MM.1S (cell line): ENCODE data around the gene C11orf54.

Experiments used
- EZH2phosphoT487 ChIP-seq: fragments of 300-600 bp; sonication (generic); IDR thresholded peaks from 2 replicates; pipeline ENCODE4 v1.6.1; 2018; ENCODE audit warnings: antibody characterized with exemption, low read length
- TF ChIP-seq, protein P1 (sequence below): fragments of 300-600 bp; sonication (generic); IDR thresholded peaks from 2 replicates; pipeline ENCODE4 v1.5.1; 2016; ENCODE audit warnings: antibody characterized with exemption, low read length, mixed read lengths

DNA sequence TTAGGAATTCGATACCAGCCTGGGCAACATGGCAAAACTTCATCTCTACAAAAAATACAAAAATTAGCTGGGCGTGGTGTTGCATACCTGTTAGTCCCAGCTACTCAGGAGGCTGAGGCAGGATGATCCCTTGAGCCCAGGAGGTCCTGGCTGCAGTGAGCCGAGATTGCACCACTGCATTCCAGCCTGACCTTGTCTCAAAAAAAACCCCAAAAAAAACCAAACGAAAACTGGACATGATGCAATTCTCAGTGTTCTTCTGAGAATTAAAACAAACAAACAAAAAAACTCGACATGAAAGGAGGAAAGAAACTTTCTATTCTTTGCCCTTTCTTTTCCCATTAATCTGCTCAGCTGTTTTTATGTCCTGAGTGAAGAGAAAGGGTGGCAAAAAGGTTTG, 50.0 kb downstream of the C11orf54 start:
- TF ChIP-seq, protein P1, sequence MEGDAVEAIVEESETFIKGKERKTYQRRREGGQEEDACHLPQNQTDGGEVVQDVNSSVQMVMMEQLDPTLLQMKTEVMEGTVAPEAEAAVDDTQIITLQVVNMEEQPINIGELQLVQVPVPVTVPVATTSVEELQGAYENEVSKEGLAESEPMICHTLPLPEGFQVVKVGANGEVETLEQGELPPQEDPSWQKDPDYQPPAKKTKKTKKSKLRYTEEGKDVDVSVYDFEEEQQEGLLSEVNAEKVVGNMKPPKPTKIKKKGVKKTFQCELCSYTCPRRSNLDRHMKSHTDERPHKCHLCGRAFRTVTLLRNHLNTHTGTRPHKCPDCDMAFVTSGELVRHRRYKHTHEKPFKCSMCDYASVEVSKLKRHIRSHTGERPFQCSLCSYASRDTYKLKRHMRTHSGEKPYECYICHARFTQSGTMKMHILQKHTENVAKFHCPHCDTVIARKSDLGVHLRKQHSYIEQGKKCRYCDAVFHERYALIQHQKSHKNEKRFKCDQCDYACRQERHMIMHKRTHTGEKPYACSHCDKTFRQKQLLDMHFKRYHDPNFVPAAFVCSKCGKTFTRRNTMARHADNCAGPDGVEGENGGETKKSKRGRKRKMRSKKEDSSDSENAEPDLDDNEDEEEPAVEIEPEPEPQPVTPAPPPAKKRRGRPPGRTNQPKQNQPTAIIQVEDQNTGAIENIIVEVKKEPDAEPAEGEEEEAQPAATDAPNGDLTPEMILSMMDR = no peak
- no peak for TF ChIP-seq EZH2phosphoT487
